ENCODE data around the gene PRM3. TPM values are rescaled to one million over a fixed set of nuclear protein-coding genes. Genes with fewer than 3 reads are reported as not detected.

The PRM3 gene
- total and polyA plus RNA-seq, 4 donors = not detected

GRCh38 chr16:11318817-11319216 is 45.4 kb upstream of the PRM3 start:
- WGBS = 95% methylated on average over 8 of the region's 8 CpGs
- H3K9me3 ChIP-seq (ENCODE audit: control insufficient read depth in 4 of 4, low read length in 3 of 4) = no peaks in the 10 kb centered on the region
- TF ChIP-seq YY1 (IDR thresholded peaks at IDR 0.05) (no peak), MAX (IDR thresholded peaks at IDR 0.05) (no peak)
- TF ChIP-seq, protein P1, sequence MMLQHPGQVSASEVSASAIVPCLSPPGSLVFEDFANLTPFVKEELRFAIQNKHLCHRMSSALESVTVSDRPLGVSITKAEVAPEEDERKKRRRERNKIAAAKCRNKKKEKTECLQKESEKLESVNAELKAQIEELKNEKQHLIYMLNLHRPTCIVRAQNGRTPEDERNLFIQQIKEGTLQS (IDR thresholded peaks at IDR 0.05) = no peak
- no peaks in the 10 kb centered on the region for H3K4me1 ChIP-seq (ENCODE audit: control insufficient read depth in 4 of 4, insufficient read depth in 4 of 4, low read length in 3 of 4)
- no peak overlapping the region for H3K4me3 ChIP-seq (ENCODE audit: low read depth in 1 of 3, low read length in 3 of 3)
- no peak overlapping the region for H3K9ac ChIP-seq (ENCODE audit: low read depth in 1 of 2, low read length in 2 of 2)
- no peaks in the 10 kb centered on the region for H3K27me3 ChIP-seq (ENCODE audit: control insufficient read depth in 4 of 4, insufficient read depth in 4 of 4, low read length in 3 of 4)
- DNase-seq (ENCODE audit: low spot score) = no peak
- no peaks in the 10 kb centered on the region for H3K36me3 ChIP-seq (ENCODE audit: control insufficient read depth in 4 of 4, insufficient read depth in 3 of 4, low read depth in 1 of 4, low read length in 3 of 4)
- no peak overlapping the region for H3K27ac ChIP-seq (ENCODE audit: low read depth in 1 of 2, low read length in 2 of 2)

- Histone ChIP-seq H3K4me1 (ENCODE audit: control insufficient read depth in 4 of 4, insufficient read depth in 4 of 4, low read length in 3 of 4) (no peaks in the 10 kb centered on the region), H3K4me3 (ENCODE audit: low read depth in 1 of 3, low read length in 3 of 3) (no peak overlapping the region), H3K9ac (ENCODE audit: low read depth in 1 of 2, low read length in 2 of 2) (no peak overlapping the region), H3K36me3 (ENCODE audit: control insufficient read depth in 4 of 4, insufficient read depth in 3 of 4, low read depth in 1 of 4, low read length in 3 of 4) (no peaks in the 10 kb centered on the region), H3K9me3 (ENCODE audit: control insufficient read depth in 4 of 4, low read length in 3 of 4) (no peaks in the 10 kb centered on the region), H3K27me3 (ENCODE audit: control insufficient read depth in 4 of 4, insufficient read depth in 4 of 4, low read length in 3 of 4) (no peaks in the 10 kb centered on the region), H3K27ac (ENCODE audit: low read depth in 1 of 2, low read length in 2 of 2) (no peak overlapping the region)
- 90% methylated on average over 23 of the region's 23 CpGs for WGBS
- no peak for TF ChIP-seq SP1 (IDR thresholded peaks at IDR 0.05)
- TF ChIP-seq, protein P1 (IDR thresholded peaks at IDR 0.05) = no peak
- no peak for TF ChIP-seq CTCF (IDR thresholded peaks at IDR 0.05; ENCODE audit: low read depth, low read length, missing input control)
- TF ChIP-seq EGR1 (IDR thresholded peaks at IDR 0.05; ENCODE audit: low read depth in 2 of 2) = no peak
- TF ChIP-seq YY1 (IDR thresholded peaks at IDR 0.05) = no peak
- no peak for DNase-seq (ENCODE audit: low spot score)
Observed at GRCh38 chr16:11316331-11317015, 43.0 kb upstream of the PRM3 start.

DNA sequence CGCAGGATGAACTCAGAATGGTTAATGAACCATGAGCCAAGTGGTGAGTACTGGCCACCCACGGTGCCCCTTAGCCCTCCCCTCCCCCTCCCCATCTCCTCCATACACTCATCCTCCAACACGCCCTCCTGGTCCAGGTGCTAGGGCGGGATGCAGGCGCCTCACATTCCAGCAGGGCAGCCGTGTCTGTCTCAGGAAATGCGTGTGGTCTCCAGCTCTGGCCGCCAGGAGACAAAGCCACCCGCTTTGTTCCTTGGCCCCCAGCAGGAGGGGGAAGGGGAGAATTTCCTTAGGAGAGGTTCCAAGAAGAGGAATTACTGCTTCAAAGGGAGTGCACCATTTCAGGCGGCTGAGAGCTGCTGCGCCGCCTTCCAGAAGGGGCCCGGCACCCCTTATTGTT is 42.1 kb upstream of the PRM3 start:
- H3K27me3 ChIP-seq (ENCODE audit: control insufficient read depth in 4 of 4, insufficient read depth in 4 of 4, low read length in 3 of 4) = no peaks in the 10 kb centered on the region
- no peak overlapping the region for H3K4me3 ChIP-seq (ENCODE audit: low read depth in 1 of 3, low read length in 3 of 3)
- no peaks in the 10 kb centered on the region for H3K4me1 ChIP-seq (ENCODE audit: control insufficient read depth in 4 of 4, insufficient read depth in 4 of 4, low read length in 3 of 4)
- TF ChIP-seq FOXA2 (IDR thresholded peaks at IDR 0.05) = no peak
- TF ChIP-seq TAF1 (conservative IDR thresholded peaks at IDR 0.05) = no peak
- TF ChIP-seq EGR1 (IDR thresholded peaks at IDR 0.05; ENCODE audit: low read depth in 2 of 2) = no peak
- TF ChIP-seq RAD21 (IDR thresholded peaks at IDR 0.05) = no peak
- no peak for DNase-seq (ENCODE audit: low spot score)
- 82% methylated on average over 13 of the region's 13 CpGs for WGBS
- H3K36me3 ChIP-seq (ENCODE audit: control insufficient read depth in 4 of 4, insufficient read depth in 3 of 4, low read depth in 1 of 4, low read length in 3 of 4) = no peaks in the 10 kb centered on the region
- H3K27ac ChIP-seq (ENCODE audit: low read depth in 1 of 2, low read length in 2 of 2) = no peak overlapping the region
- no peaks in the 10 kb centered on the region for H3K9me3 ChIP-seq (ENCODE audit: control insufficient read depth in 4 of 4, low read length in 3 of 4)
- H3K9ac ChIP-seq (ENCODE audit: low read depth in 1 of 2, low read length in 2 of 2) = no peak overlapping the region

DNA sequence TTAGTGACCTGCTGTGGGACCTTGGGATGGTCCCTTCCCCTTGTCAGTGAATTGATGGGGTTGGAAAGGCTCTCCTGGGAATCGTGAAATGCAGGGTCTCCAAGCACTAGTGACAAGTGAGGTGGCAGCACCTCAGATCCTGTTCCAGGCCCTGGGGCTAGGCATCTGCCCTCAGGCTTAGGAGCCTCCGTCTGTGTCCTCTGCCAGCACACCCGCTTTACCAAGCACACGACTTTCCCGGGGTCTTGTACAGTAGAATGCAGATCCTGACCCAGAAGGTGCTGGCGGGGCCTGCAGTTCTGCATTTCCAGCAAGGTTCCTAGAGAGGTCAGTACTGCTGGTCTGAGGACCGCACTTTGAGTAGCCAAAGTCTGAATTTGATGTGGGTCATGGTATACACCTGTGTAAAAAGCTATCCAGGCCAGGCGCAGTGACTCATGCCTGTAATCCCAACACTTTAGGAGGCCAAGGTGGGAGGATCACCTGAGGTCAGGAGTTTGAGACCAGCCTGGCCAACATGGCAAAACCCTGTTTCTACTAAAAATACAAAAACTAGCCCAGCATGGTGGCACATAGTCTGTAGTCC is 41.0 kb upstream of the PRM3 start:
- TF ChIP-seq GABPA (IDR thresholded peaks at IDR 0.05 in 1 of 2, conservative IDR thresholded peaks at IDR 0.05 in 1 of 2) = no peak
- no peak for TF ChIP-seq YY1 (IDR thresholded peaks at IDR 0.05)
- TF ChIP-seq RAD21 (IDR thresholded peaks at IDR 0.05) = no peak
- TF ChIP-seq FOXA1 (IDR thresholded peaks at IDR 0.05) = no peak
- no peak for TF ChIP-seq TAF1 (conservative IDR thresholded peaks at IDR 0.05)
- no peak for TF ChIP-seq EGR1 (IDR thresholded peaks at IDR 0.05; ENCODE audit: low read depth in 2 of 2)
- Histone ChIP-seq H3K9me3 (ENCODE audit: control insufficient read depth in 4 of 4, low read length in 3 of 4) (no peaks in the 10 kb centered on the region), H3K27me3 (ENCODE audit: control insufficient read depth in 4 of 4, insufficient read depth in 4 of 4, low read length in 3 of 4) (no peaks in the 10 kb centered on the region), H3K36me3 (ENCODE audit: control insufficient read depth in 4 of 4, insufficient read depth in 3 of 4, low read depth in 1 of 4, low read length in 3 of 4) (no peaks in the 10 kb centered on the region), H3K4me3 (ENCODE audit: low read depth in 1 of 3, low read length in 3 of 3) (no peak overlapping the region), H3K27ac (ENCODE audit: low read depth in 1 of 2, low read length in 2 of 2) (no peak overlapping the region), H3K9ac (ENCODE audit: low read depth in 1 of 2, low read length in 2 of 2) (no peak overlapping the region), H3K4me1 (ENCODE audit: control insufficient read depth in 4 of 4, insufficient read depth in 4 of 4, low read length in 3 of 4) (no peaks in the 10 kb centered on the region)
- 97% methylated on average over 8 of the region's 8 CpGs for WGBS
- DNase-seq (ENCODE audit: low spot score) = no peak
